HUES48 (cell line): ENCODE results near the gene PRAMEF5.
"Not testable (repeated sequence)": the region's sequence is repeated elsewhere in the genome, so short reads cannot be mapped to it uniquely, and the experiment has no call there.

Experiments used
- H3K27ac ChIP-seq: one replicate; pipeline ENCODE4 v1.7.0; 2013; ENCODE audit warnings: low read depth, low read length, inconsistent platforms
- H3K27me3 ChIP-seq: 2 replicates; pipeline ENCODE4 v1.6.1; 2013; ENCODE audit warnings: mild to moderate bottlenecking, low read length; ENCODE audit not compliant: control insufficient read depth, insufficient read depth
- H3K36me3 ChIP-seq: 2 replicates; pipeline ENCODE4 v1.6.1; 2013; ENCODE audit warnings: low read length; ENCODE audit not compliant: control insufficient read depth, insufficient read depth
- H3K4me1 ChIP-seq: 2 replicates; pipeline ENCODE4 v1.6.1; 2013; ENCODE audit warnings: mild to moderate bottlenecking, low read length; ENCODE audit not compliant: control insufficient read depth, insufficient read depth
- H3K4me3 ChIP-seq: 2 replicates; pipeline ENCODE4 v1.5.1; 2013; ENCODE audit warnings: mild to moderate bottlenecking, low read depth, low read length
- H3K9ac ChIP-seq: 2 replicates; pipeline ENCODE4 v1.6.1; 2013; ENCODE audit warnings: mild to moderate bottlenecking, low read depth, low read length, moderate library complexity
- H3K9me3 ChIP-seq: 2 replicates; pipeline ENCODE4 v1.6.1; 2013; ENCODE audit warnings: low read length; ENCODE audit not compliant: control insufficient read depth, insufficient read depth

Gene PRAMEF5

DNA sequence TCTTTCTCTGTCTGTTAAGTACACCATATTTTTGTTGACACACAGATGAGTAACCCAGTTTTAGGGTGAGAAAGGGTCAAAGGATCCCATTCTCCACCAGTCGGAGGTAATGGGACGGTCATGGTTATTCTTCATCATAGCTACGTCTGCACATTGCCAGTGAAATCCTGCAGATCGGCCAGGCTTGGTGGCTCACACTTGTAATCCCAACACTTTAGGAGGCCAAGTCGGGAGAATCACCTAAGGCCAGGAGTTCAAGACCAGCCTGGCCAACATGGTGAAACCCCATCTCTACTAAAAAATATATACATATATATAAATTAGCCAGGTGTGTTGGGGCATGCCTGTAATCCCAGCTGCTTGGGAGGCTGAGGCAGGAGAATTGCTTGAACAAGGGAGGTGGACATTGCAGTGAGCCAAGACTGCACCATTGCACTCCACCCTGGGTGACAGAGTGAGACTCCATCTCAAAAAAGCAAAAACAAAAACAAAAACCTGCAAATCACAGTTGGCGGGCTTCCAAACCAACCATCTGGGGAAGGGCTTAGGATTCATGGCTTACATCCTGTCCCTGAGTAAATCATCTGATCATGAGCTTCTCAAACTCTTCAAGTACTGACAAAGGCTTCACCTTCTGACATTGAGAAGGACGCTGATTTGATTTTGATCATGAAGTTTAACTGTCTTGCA, 22.8 kb upstream of the PRAMEF5 start:
- not testable (repeated sequence) for H3K27ac ChIP-seq, H3K4me1 ChIP-seq, H3K36me3 ChIP-seq, H3K27me3 ChIP-seq, H3K4me3 ChIP-seq, H3K9ac ChIP-seq
- H3K9me3 ChIP-seq, result peaks cover 70% of the 10 kb centered on the region

DNA sequence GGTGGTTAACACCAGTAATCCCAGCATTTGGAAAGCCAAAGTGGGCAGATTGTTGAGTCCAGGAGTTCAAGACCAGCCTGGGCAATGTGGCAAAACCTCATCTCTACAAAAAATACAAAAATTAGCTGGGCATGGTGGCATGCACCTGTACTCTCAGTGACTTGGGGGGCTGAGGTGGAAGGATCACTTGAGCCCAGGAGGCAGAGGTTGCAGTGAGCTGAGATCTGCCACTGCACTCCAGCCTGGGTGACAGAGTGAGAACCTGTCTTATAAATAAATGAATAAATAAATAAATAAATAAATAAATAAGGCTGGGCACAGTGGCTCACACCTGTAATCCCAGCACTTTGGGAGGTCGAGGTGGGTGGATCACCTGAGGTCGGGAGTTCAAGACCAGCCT, 21.9 kb upstream of the PRAMEF5 start:
- not testable (repeated sequence) for H3K9ac ChIP-seq, H3K36me3 ChIP-seq

DNA sequence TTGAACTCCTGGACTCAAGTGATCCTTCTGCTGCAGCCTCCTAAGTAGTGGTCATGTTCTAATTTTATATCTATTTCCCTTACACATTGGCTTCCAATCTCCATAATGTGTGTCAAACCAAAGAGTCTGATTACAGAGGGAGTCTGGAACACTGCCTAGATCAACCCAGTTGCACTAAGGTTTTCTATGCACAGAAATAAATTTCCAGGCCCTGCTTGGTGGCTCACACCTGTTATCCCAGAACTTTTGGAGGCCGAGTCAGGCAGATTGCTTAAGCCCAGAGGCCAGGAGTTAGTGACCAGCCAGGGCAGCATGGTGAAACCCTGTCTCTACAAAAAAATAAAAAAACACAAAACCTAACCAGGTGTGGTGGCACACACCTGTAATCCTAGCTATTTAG, 19.9 kb upstream of the PRAMEF5 start:
- H3K9ac ChIP-seq, H3K27ac ChIP-seq, H3K4me1 ChIP-seq, H3K36me3 ChIP-seq, H3K27me3 ChIP-seq, H3K4me3 ChIP-seq: not testable (repeated sequence)
- H3K9me3 ChIP-seq, result peaks cover 58% of the 10 kb centered on the region

More for the DNA sequence above, 21.9 kb upstream of the PRAMEF5 start:
- not testable (repeated sequence) for H3K27me3 ChIP-seq, H3K4me1 ChIP-seq, H3K4me3 ChIP-seq, H3K27ac ChIP-seq
- peaks cover 65% of the 10 kb centered on the region for H3K9me3 ChIP-seq

DNA sequence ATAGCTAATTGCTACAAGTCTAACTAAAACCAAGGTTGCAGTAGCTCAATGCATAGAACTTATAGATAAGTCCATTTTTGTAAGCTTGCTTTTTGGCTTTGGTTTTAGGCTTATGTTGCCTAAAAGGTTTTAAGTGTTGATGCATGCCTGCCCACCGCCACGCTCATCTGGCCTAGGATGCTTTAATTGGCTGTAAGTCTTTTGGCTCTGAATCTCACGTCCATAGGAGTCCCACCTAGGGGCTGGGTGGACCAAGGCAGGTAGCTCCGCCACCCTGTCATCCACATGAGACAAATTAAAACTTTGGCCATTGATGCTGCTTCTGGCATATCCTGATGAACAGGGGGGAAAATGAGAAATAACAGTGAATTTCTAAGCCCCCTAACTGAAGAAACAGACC, 16.4 kb upstream of the PRAMEF5 start:
- H3K27me3 ChIP-seq, H3K4me3 ChIP-seq, H3K4me1 ChIP-seq, H3K27ac ChIP-seq, H3K9ac ChIP-seq, H3K36me3 ChIP-seq: not testable (repeated sequence)
- H3K9me3 ChIP-seq, result peaks cover 48% of the 10 kb centered on the region

DNA sequence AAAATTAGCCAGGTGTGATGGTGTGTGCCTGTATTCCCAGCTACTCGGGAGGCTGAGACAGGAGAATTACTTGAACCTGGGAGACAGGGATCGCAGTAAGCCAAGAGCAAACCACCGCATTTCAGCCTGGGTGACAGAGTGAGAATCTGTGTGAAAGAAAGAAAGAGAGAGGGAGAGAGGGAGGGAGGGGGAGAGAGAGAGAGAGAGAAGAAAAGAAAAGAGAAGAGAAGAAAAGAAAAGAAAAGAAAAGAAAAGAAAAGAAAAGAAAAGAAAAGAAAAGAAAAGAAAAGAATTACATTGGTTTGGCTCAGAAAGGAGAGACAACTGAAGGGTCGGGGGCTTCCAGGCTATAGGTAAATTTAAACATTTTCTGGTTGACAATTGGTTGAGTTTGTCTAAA, 14.4 kb upstream of the PRAMEF5 start:
- not testable (repeated sequence) for H3K36me3 ChIP-seq, H3K27me3 ChIP-seq, H3K27ac ChIP-seq, H3K4me3 ChIP-seq, H3K4me1 ChIP-seq, H3K9ac ChIP-seq
- H3K9me3 ChIP-seq, result peaks cover 42% of the 10 kb centered on the region

DNA sequence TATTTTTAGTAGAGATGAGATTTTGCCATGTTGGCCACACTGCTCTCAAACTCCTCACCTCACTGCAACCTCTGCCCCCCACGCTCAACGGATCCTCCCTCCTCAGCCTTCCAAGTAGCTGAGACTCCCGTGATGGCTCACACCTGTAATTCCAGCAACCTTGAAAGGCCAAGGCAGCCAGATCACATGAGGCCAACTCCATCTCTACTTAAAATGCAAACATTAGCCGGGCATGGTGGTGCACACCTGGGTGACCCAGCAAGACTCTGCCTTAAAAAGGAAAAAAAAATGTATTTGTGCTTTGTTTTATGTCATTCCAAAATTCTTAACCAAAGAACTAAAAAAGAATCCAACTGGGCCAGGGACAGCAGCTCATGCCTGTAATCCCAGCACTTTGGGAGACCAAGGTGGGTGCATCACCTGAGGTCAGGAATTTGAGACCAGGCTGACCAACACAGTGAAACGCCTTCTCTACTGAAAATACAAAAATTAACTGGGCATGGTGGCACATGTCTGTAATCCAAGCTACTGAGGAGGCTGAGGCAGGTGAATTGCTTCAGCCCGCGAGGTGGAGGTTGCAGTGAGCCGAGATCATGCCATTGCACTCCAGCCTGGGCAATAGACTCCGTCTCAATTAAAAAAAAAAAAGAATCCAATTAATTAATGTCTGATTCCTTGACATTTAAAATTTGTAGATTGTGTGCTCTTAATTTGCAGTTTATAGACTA, 10.3 kb upstream of the PRAMEF5 start:
- peaks cover 55% of the 10 kb centered on the region for H3K9me3 ChIP-seq
- not testable (repeated sequence) for H3K27ac ChIP-seq, H3K4me1 ChIP-seq

DNA sequence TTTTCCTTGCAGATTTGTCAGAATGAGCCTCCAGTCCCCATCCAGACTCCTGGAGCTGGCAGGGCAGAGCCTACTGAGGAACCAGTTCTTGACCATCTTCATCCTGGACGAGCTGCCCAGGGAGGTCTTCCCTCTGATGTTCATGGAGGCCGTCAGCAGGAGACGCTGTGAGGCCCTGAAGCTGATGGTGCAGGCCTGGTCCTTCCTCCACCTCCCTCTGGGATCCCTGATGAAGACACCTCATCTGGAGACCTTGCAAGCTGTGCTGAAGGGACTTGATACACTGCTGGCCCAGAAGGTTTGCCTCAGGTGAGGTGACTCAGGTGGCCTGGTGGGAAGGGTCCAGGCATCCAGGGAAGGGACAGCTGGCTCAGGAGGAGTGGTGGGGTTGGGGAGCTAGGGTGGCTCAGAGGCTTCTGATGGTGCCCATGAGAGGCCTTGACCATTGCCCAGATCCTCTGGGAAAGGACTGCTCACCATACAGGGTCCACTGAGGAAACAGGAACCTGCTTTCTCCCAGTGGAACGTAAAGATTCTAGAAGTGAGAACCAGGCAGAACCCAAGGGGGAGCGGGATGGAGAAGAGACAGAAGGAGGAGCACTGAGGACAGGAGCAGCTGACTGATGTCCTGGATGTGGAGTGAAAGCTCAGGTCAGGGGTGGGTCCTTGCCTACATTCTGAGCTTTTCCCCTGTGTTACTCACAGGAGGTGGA, 8.0 kb upstream of the PRAMEF5 start:
- H3K9me3 ChIP-seq, result peaks cover 50% of the 10 kb centered on the region
- not testable (repeated sequence) for H3K4me3 ChIP-seq, H3K27me3 ChIP-seq, H3K27ac ChIP-seq, H3K36me3 ChIP-seq, H3K4me1 ChIP-seq, H3K9ac ChIP-seq

More for the DNA sequence above, 10.3 kb upstream of the PRAMEF5 start:
- not testable (repeated sequence) for H3K27me3 ChIP-seq, H3K36me3 ChIP-seq, H3K9ac ChIP-seq, H3K4me3 ChIP-seq

DNA sequence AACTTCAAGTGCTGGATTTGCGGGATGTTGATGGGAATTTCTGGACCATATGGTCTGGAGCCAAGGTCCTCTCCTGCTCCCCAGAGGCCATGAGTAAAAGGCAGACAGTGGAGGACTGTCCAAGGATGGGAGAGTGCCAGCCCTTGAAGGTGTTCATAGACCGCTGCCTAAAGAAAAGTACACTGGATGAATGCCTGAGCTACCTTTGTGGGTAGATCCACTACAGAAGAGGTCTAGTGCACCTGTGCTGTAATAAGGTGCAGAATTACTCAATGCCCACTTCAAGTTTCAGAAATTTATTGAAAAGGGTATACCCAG, 7.5 kb upstream of the PRAMEF5 start:
- not testable (repeated sequence) for H3K27me3 ChIP-seq, H3K27ac ChIP-seq, H3K36me3 ChIP-seq, H3K9ac ChIP-seq, H3K4me1 ChIP-seq, H3K4me3 ChIP-seq
- peaks cover 46% of the 10 kb centered on the region for H3K9me3 ChIP-seq

DNA sequence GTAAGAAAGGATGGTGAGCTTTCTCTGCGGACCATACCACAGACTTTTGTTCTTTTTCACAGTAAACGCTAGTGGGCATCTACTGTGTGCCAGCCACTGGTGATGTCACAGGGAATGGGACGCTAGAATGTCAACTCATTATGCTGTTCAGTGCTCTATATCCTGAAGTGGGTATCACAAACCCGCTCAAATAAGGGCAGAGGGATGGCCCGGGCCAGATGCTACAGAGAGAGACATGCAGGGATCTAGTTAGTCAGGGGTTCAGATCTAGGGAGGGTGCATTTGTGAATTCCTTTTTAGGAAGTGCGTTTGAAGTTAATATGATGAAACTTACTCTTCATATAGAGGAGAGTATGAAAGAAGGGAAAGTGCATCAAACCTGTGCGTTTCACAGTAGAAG, 6.9 kb upstream of the PRAMEF5 start:
- not testable (repeated sequence) for H3K4me1 ChIP-seq, H3K27ac ChIP-seq, H3K27me3 ChIP-seq, H3K36me3 ChIP-seq, H3K9ac ChIP-seq, H3K4me3 ChIP-seq
- peaks cover 40% of the 10 kb centered on the region for H3K9me3 ChIP-seq

DNA sequence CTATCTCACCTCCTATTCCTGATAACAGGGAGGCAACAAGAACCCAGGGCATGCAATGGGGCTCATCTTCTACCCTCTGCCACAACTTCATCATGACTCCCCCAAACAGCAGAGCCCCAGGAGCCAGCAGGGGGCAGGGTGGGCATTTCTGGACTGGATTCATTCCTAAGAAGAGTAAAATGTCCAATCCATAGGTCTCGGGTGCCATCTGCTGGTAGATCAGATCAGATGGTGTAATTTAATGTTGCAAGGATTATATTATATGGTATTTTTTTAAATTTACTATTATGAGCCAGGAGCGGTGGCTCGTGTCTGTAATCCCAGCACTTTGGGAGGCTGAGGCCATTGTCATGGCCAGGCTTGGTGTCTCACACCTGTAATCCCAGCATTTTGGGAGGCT, 11.1 kb downstream of the PRAMEF5 start:
- not testable (repeated sequence) for H3K9ac ChIP-seq, H3K36me3 ChIP-seq, H3K27me3 ChIP-seq, H3K4me1 ChIP-seq, H3K4me3 ChIP-seq, H3K27ac ChIP-seq, H3K9me3 ChIP-seq

DNA sequence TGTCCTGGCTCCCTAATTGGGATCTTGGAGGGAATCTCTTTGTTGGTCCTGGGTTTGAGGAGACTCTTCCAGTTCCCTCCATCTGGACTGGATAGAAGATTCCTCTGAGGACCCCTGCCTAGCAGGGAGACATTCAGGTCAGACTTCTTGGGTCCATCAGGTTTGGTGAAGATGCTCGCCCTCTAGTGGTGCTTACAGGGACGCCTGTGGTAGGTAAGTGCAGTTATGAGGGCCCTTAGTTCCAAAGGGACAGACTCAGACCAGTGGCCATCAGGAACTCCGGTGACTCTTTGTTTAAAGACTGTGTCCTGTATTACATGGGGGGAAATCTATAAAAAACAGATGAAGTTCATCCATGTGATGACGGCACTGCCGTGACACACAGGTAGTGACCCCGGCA, 23.0 kb downstream of the PRAMEF5 start:
- H3K9ac ChIP-seq, H3K9me3 ChIP-seq, H3K27ac ChIP-seq, H3K4me3 ChIP-seq, H3K27me3 ChIP-seq, H3K4me1 ChIP-seq, H3K36me3 ChIP-seq: not testable (repeated sequence)
